HG03439 (cell line): ENCODE results near the gene OR51B2.
"Not testable (repeated sequence)": the region's sequence is repeated elsewhere in the genome, so short reads cannot be mapped to it uniquely, and the experiment has no call there.

Experiments used
- ATAC-seq: cut with Tn5 transposase; IDR thresholded peaks from one replicate; pipeline ENCODE4 v1.9.1; 2021; ENCODE audit warnings: mild to moderate bottlenecking, moderate library complexity; ENCODE audit not compliant: unreplicated experiment

Gene OR51B2

DNA sequence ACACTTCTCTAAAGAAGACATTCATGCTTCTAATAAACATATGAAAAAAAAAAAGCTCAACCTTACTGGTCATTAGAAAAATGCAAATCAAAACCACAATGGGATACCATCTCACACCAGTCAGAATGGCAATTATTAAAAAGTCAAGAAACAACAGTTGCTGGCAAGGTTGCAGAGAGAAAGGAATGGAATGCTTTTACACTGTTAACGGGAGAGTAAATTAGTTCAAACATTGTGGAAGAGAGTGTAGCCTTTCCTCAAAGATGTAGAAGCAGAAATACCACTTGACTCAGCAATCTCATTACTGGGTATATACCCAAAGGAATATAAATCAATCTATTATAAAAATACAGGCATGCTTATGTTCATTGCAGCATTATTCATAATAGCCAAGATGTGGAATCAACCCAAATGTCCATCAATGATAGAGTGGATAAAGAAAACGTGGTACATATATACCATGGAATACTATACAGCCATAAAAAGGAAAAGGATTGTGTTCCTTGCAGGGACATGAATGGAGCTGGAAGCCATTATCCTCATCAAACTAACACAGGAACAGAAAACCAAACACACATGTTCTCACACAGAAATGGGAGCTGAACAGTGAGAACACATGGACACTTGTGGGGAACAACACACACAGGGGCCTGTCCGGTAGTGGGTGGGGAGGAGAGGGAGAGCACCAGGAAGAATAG lies 10.6 kb downstream of the OR51B2 start:
- ATAC-seq: not testable (repeated sequence)

DNA sequence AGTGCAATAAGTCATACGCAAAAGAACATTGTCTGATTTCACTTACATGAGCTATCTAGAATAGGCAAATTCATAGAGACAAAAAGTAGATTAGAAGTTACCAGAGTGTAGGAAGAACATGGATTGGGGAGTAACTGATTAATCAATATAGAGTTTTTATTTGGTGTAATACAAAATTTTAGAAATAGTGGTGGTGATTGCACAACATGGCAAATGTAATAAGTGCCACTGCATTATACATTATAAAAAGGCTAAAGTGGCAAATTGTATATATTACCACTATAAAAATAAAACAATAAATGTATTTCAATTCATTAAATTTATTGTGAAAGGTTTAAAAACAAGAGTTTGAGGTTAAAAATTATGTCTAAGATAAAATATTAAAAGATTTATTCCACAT lies 13.7 kb downstream of the OR51B2 start:
- ATAC-seq: no peak

DNA sequence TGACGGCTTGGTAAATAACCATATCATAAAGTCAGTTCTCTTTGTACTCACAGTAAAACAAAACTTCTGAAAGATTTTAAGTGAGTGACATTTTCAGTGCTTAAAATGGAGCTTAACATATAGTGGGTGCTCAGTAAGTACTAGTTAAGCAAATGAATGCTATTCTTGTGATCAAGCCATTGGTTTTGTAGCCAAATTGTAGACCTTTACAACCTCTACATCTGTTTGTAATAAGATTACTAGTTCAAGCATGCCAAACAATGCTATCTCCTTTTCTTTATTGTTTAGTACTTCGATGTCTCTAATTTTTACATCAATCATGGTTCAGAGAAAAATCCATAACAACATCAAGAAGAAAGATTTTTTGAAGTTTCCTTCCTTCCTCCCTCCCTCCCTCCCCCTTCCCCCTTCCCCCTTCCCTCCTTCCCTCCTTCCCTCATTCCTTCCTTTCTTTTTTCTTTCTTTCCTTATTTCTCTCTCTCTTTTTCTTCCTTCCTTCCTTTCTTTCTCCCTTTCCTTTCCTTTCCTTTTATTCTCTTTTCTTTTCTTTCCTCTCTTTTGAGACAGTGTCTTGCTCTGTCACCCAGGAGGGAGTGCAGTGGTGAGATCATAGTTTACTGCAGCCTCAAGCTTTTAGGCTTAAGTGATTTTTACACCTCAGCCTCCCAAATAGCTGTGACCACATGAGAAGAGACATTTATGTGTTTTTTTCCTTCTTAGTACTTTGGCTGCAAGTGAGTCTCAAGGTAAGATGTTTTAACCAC lies 16.7 kb downstream of the OR51B2 start:
- ATAC-seq: no peak

DNA sequence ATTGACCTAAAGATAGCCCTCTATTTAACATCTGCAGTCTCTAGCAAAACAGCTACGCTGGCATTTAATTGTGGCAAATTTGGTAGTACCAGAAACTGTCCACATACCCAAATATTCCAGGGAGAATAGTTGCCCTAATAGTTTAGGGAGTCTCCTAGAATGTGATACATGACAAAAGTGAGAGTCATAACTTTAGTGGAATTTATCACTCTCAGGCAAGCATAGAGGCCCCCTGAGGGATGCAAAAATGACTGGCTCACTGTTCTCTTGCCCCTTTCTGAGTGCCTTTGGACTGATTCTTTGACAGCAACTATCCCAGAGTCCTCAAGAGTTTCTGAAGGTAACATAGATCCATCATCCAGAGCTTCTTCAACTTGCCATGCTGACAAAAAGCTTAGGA lies 20.1 kb downstream of the OR51B2 start:
- ATAC-seq: no peak

DNA sequence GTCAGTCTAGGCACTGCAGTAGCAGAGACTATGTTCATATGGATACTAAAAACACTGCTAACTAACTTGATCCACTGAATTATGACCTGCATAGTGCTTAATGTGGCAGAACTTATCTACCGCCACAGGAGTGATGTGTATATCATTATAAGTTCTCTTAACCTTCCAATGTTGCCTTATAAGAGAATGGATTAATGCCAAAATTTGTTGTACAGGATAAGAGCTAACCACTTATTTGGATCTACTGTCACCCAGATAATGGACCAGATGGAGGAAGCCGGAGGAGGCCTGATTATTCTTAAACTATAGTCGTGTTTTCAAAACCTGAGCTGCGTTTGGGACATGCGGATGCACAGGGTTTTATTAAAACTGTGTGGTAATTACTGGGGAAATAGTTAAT lies 20.5 kb downstream of the OR51B2 start:
- no peak for ATAC-seq

DNA sequence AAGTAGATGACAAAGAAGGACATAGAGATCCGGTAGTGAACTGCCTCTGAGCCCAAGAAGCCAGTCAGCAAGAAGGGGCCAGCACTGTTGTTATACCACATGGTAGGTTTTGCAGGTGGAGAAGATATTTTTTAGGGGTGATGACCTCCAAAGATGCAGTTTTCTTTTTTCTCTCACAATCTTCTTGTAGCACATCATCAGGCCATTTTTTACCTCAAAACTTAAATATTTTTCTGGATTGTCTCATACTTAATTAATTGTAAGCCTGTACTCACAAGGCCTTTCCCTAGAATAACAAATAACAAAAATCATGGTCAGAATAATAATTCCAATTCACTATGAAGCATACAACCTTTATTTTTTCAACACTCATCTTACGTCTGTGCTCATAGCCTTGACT lies 22.3 kb downstream of the OR51B2 start, which contains the start of gene OR51B4:
Gene OR51B4, minus strand, starts transcription at position 101 of the 400 bp plus-strand sequence. Its CDS starts 0 bp downstream, at position 101.
- no peak for ATAC-seq

DNA sequence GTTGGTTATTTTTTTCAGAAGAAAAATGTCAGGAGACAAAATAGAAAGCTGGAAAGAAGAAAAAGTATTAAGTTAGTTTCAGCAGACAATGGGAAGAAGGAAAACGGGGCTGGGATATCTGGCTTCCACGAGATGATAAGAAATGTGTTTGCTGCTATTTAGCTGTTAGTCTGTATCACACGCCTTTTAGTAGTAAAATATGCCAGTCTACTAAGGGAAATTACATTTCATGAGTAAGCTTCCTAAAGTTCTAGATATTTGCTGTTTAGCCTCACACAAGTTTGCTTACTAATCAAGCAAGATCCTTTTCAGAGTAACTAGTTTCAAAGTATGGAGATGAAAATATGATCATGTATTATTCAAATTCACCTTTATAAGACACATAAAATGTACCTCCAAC lies 23.8 kb downstream of the OR51B2 start:
- ATAC-seq: no peak

DNA sequence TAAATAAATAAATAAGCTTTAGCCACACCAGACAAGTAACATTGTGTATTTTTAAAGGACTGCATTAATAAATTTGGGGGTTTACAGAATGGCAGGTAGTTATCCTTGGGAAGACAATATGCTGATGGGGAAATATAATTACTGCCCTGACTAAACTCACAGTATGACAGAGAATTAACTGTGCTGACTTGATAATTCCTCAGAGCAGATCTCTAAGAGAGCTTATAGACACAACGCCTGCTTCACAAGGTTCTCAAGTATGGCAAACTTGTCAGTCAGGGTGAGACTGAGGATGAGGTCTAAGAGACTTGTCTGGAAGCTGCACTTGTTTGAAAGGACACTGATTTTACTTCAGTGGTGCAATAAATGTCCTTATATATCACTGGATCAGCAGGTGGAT lies 25.6 kb downstream of the OR51B2 start:
- no peak for ATAC-seq

DNA sequence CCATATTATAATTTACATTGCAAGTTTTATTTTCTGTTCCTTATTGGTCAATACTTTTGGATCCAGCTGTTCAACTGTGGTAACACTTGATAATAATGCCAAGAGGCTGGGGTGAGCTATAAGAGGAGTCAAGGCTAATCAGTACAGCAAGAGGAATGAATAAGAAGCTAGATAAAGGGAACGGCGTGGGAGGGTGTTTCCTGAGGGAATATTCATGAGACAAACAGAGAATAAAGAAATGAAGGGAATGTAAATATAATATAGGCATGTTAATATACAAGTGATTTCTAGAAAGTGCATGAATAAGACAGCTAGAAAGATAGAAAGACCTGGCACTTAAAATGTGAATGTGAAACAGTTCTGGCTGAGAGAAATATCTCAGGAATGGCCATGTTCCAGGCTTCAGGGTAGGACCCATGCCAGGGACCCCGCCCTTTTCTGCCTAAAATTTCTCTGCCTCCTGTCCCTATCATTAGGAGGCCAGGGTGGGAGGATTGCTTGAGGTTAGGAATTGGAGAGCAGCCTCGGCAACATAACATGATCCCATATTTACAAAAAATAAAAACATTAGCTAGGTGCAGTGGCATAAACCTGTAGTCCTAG lies 26.3 kb downstream of the OR51B2 start:
- ATAC-seq: no peak

DNA sequence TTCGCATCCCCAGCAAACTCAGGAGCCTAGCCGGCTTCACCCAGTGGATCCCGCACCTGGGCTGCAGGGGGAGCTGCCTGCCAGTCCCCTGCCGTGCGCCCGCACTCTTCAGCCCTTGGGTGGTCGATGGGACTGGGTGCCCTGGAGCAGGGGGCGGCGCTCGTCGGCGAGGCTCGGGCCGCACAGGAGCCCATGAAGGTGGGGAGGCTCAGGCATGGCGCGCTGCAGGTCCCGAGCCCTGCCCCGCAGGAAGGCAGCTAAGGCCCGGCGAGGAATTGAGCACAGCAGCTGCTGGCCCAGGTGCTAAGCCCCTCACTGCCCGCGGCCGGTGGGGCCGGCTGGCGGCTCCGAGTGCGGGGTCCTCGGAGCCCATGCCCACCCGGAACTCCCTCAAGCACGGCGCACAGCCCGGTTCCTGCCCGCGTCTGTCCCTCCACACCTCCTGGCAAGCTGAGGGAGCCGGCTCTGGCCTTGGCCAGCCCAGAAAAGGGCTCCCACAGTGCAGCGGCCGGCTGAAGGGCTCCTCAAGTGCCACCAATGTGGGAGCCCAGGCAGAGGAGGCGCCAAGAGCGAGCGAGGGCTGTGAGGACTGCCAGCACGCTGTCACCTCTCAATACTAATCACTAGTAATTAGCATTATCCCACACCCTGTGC lies 29.6 kb downstream of the OR51B2 start:
- ATAC-seq: not testable (repeated sequence)

DNA sequence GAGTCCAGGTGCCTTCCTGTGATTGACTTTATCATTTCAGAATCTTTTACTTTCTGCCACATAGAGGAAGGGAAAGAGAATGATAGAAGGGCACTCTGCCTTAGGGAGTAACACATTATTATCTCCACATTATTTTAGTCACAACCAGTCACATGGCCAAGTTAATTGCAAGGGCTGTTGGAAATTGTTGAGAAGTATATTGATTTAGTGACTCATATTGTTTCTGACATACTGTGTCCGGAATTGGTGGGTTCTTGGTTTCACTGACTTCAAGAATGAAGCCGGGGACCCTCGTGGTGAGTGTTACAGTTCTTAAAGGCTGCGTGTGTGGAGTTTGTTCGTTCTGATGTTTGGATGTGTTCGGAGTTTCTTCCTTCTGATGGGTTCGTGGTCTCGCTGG lies 31.1 kb downstream of the OR51B2 start:
- ATAC-seq: no peak

DNA sequence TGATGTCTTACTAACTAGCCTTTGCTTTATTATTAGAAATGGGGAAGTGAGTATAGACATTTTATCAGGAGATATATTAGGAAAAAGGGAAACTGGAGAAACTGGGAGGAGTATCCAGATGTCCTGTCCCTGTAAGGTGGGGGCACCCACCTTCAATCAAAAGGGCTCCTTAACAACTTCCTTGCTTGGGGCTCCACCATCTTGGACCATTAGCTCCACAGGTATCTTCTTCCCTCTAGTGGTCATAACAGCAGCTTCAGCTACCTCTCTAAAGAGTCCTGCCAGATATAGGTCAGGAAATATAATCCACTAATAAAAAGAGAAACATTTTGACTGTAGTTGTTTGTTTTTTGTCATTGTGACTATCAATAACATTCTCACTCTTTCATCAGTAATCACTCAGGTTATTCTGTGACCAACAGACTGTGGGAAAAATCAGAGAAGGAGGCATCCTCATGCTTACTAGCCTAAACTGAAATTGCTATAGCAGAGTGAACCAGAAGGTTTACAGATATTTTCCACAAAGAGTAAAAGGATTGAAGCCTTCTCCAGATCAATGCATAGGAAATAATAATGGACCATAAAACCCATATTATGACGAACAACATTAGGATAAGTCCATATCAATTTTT lies 32.8 kb downstream of the OR51B2 start:
- peak; percentile 93 for ATAC-seq

DNA sequence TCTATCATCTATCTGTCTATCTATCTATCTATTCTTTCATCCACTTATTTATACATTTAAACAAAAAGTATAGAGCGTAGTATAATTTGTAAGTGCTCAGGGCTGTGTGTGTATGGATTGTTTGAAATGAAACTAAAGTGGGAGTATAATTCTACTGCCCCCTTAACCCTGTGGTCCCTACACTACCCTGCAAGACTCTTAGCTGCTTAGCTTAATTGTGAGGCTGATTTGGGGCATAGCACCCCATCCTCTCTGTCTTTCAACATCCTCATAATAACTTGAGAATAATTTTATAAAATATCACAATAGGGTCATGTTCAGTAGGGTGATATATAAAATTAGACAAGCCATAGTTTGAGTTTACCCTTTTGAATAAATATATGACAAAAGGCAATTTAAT lies 34.0 kb downstream of the OR51B2 start:
- no peak for ATAC-seq

DNA sequence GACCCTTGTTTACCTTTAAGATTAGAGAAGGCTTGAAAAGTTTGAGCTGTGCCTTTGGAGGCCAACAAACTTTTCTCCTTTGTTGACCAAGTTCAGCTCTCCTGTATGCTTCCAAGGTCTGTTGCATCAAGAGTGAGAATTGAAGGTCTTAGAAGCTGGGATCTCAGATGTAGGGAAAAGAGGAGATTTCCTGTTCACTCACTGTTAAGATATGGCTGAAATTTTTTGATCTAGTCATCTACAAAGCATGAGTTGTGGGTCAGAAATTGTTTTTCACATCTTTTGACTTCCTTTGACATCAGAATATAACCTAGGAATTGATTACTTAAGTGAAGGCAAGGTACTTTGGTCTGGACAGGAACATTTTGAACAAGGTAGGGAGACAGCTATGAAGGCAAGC lies 34.4 kb downstream of the OR51B2 start:
- ATAC-seq: no peak

DNA sequence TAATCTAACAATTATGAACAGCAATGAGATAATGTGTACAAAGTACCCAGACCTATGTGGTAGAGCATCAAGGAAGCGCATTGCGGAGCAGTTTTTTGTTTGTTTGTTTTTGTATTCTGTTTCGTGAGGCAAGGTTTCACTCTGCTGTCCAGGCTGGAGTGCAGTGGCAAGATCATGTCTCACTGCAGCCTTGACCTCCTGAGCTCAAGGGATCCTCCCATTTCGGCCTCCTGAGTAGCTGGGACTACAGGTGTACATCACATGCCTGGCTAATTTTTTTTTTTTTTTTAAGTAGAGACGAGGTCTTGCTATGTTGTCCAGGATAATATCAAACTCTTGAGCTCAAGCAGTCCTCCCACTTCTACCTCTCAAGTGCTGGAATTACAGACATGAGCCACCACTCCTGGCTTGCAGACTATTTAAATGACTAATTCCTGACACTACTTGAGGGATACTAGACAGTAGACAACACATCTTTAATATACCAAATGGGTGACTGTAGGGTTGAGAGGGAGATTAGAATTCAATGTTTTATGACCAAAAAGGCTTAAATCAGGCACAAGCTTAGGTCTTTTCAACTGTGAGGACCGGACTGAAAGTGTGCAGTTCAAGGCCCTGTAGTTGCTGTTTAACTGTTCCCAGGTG lies 35.1 kb downstream of the OR51B2 start:
- ATAC-seq: no peak

DNA sequence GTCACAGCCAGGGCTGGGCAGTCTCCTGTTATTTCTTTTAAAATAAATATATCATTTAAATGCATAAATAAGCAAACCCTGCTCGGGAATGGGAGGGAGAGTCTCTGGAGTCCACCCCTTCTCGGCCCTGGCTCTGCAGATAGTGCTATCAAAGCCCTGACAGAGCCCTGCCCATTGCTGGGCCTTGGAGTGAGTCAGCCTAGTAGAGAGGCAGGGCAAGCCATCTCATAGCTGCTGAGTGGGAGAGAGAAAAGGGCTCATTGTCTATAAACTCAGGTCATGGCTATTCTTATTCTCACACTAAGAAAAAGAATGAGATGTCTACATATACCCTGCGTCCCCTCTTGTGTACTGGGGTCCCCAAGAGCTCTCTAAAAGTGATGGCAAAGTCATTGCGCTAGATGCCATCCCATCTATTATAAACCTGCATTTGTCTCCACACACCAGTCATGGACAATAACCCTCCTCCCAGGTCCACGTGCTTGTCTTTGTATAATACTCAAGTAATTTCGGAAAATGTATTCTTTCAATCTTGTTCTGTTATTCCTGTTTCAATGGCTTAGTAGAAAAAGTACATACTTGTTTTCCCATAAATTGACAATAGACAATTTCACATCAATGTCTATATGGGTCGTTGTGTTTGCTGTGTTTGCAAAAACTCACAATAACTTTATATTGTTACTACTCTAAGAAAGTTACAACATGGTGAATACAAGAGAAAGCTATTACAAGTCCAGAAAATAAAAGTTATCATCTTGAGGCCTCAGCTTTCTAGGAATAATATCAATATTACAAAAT lies 35.8 kb downstream of the OR51B2 start:
- ATAC-seq: no peak

DNA sequence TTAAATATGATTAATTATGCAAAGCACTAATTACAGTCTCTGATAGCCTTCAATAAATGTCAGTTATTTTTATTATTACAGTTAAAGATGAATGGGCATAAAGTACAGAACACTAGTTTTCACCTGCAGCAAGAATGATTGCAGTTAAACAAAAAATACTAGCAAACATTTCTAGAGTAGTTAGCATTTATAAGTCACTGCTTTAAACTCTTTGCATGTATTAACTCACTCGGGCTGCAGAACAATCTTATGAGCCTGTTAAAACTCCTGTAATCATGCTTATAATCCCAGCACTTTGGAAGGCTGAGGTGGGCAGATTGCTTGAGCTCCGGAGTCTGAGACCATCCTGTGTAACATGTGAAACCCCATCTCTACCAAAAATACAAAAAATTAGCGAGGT lies 37.2 kb downstream of the OR51B2 start:
- no peak for ATAC-seq

DNA sequence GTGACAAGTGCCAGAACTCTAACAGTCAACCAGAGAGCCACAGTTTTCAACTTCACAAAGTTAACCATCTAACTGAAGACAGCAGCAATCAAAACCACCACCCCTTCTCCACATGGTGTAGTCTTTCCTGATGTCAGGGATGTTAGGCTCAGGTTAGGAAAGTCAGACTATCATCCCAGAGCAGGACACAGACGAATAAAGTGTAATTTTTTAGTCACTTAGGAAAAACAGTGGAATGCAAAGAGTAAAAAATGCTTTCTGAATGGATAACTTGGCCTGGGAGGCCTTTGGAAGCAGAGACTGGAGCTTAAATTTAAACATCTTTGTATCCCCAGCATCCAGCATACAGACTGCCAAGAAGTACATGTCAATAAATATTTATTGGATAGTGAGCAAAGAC lies 37.7 kb downstream of the OR51B2 start:
- ATAC-seq: no peak

DNA sequence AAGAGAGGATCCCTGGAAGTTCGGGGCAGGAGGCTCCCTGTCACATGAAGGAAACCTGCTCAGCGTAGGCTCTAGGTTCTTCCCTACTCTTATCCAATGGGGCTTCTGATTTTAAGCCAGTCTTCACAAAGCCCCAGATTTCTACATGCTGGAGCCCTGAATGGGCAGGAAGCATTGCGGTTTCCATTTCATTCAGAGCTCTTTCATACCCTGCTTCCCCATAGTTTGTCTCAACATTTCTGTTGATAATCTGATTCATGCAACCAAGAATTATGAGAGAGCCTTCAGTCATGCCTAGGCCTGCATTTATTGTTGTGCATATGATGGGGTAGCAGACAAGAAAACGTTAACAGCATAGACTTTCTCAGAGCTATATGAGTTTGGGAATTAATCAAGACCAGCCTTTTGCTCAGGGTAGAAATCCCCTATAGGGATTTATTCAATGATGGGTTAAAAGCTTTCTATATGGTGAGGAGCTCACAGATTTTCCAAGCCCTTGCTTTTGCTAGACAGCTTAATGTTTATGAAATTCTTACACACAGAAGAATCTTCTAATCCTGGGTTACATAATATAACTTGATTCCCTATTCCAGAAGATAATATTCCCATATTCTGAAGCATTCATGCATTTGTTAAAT lies 38.3 kb downstream of the OR51B2 start:
- no peak for ATAC-seq
